NCI-H524 treated with DMSO at 0.1 percent for 48 hours (cell line): ENCODE measurements around the gene NAA16.
"Not testable (repeated sequence)": the region's sequence is repeated elsewhere in the genome, so short reads cannot be mapped to it uniquely, and the experiment has no call there.

ENCODE experiments used
- DNase-seq: peaks from one replicate; lab custom pipeline; 2025; lab: John Stamatoyannopoulos, UW

NAA16 gene

DNA sequence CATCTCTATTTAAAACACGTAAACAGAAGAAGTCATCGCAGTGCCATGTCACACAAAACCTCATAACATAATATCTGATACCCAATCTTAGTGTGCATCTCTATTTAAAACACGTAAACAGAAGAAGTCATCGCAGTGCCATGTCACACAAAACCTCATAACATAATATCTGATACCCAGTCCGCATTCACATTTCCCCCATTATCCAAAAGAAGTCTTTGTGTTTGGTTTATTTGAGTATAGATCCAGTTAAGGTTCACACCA lies 45.2 kb downstream of the NAA16 start:
- DNase-seq = not testable (repeated sequence)

DNA sequence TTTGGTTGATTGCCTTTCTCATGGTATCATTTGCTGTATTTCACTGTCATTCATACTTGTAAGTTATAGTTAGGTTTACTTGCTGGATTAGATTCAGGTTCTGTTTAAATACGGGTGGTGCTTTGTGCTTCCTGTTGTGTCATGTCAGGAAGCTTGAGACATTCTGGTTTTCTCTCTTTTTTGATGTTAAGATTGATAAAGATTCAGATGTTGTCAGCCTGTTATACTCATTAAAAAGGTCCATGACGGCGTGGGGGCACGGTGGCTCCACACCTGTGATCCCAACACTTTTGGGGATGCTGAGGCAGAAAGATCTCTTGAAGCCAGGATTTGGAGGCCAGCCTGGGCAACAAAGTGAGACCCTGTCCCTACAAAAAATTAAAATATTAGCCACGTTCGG lies 45.7 kb downstream of the NAA16 start:
- DNase-seq = no peak

DNA sequence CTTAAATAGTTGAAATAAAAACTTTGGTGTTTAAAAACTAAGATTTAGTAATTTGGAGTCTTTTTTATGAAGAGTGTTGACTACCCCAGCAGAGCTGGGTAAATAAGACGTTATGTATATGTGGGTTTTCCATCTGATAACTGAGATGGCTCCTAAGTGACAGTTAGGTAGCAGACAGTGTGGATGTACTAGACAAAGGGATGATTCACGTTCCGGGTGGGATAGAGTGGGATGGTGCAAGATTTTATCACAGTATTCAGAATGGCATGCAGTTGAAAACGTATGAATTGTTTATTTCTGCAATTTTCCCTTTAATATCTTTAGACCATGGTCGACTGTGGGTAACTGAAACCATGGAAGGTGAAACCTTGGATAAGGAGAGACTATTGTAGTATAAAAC lies 50.4 kb downstream of the NAA16 start:
- DNase-seq = no peak

DNA sequence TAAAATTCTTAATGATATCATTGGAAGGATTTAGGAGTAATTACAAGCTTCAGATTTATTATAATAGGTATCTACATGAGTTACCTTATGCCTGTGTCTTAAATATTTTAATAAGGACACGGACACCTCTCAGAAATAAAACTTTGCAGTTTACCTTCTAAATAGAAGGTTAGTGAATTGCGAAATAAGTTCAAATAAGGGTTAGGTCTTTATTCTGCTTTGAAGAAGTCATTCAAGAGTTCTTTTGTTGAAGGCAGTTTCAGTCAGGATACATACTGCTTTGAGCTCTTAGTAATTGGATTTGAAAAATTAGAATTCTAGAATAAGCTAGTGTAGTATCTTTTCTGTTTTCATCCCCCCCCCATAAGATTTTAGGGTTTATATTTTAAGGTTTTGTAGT lies 53.0 kb downstream of the NAA16 start:
- DNase-seq = no peak

DNA sequence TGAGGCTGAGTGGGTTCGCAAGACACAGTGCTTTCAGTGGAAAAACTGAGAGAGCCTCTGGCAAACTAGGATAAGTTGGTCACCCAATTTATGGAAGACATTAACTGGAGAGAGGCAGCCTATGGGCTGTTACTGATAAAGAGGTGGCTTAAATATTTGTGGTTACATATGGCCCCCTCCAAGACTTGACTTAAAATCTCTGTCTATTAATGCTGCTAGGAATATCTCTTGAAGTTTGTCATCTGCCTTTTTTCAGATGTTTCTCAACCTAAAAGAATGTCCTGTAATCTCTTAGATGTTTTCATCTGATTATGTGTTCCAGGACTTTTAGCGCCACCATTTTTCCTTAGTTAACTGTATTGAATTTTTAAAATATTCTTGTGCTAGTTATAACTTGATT lies 54.6 kb downstream of the NAA16 start:
- DNase-seq = no peak

DNA sequence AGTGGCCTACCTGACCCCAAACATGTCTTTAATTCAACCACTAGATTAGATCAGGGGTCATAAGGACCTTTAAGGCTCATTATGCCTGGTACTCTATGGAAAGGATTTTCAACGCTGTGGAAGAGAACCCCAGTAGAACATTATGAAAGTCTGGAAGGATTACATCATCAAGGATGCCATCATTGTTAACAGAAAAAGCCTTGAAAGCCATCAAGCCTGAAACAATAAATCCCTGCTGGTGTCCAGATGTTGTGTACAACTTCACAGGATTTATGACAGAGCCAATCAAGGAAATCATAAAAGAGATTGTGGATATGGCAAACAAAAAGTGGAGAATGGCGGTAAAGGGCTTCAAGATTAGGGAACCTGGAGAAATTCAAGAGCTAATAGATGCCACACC lies 59.7 kb downstream of the NAA16 start:
- peak; percentile 13 for DNase-seq

DNA sequence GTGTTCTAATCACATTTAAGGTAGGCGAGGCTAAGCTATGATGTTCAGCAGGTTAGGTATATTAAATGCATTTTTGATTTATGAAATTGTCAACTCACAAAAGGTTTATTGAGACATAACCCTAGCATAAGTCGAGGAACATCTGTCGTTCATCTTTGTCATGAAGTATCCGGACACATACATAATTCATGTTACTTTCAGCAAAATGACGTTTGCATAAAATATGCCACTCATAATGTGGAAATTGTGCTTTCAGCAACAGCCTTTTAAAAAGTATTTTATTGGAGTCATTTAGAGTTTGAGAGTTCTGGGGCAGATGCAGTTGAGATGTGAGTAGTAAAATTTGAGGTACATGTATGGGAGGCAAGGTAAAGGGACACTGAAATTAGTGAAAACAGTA lies 66.4 kb downstream of the NAA16 start:
- no peak for DNase-seq

DNA sequence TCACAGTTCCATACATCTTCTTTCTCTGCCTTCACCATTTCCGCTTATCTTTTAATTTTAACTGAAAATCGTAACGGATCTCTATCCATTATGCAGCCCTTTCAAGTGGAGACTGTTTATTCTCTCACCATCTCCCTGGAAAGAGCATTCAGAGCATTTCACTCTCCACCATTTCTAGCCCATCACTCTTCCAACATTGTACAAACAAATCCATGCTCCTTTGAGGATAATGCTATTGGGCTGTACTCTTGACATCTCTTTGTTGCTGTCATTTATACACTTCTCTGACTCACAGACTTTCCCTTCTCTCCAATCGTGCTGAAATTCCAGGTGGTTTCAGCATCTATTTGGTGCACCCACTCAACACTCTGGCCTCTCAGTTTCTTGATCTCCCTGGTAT lies 71.4 kb downstream of the NAA16 start:
- no peak for DNase-seq

DNA sequence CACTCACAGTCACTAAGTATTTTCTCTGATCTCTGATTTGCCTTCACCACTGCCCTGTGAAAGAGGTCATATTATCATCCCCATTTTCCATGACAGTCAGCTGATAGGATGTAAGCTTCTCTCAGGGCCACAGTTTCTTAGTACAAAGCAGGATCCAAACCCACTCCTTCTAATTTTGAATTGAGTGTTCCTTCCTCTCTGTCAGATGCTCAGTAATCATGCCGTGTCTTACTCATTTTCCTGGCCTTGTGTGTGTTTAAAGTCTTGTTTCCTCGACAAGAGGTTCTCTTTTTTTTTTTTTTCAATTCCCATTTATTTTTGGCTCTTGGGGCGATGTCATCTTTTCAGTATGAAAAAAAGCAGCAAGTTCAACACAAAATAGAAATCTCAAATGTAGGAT lies 72.3 kb downstream of the NAA16 start:
- DNase-seq = no peak

DNA sequence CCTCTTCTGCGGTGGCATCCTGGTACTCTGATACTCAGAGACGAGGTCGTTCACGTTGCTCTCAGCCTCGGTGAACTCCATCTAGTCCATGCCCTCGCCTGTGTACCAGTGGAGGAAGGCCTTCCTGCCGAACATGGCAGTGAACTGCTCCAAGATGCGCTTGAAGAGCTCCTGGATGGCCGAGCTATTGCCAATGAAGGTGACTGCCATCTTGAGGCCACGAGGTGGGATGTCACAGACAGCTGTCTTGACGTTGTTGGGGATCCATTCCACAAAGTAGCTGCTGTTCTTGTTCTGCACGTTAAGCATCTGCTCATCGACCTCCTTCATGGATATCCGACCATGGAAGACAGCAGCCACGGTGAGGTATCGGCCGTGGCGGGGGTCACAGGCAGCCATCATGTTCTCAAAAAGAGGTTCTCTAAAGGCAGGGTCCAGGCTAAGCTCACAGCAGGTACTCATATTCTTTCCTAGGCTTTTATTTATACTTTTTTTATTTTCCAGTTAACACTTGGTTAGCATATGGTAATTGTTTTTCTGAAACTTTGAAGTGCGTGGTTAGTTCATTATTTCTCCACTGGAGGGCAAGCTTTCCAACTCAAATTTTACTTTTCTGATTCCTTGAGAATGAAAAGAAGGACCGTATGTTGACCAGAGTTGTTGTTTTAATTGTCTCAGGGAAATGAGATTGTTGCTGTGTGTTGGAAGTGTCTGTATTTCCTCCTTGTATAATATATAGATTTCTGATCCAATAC lies 73.9 kb downstream of the NAA16 start:
- DNase-seq = no peak

DNA sequence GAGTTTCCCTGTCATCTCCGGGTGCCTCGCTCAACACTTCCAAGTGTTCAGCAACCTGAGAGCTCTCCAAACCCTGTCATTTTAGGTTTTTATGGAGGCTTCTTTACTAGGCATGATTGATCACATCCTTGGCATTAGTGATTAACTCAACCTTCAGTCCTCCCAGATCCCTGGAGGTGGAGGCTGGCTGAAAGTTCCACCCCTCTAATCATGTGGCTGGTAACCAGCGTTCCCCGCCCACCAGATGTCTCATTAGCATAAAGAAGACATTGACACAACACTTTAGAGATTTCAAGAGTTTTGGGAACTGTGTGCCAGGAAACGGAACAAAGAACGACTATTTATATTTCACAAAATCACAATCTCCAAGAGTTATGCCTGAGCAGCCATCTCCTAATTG lies 75.1 kb downstream of the NAA16 start:
- no peak for DNase-seq

DNA sequence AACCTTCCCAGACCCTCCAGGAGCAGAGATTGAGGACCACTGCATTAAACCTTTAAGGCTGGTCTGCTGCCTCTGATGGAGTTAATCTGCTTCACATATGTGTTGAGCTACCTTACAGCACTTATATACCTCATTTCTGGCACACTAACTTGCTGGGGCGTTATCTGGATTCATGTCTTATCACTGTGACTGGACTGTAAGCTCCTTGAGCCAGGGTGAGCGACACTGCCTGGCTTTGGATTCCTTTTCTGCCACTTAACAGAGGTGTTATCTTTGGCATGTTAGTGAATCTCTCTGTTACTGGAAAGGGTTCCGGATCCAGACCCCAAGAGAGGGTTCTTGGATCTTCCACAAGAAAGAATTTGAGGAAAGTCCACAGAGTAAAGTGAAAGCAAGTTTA lies 76.5 kb downstream of the NAA16 start:
- no peak for DNase-seq

DNA sequence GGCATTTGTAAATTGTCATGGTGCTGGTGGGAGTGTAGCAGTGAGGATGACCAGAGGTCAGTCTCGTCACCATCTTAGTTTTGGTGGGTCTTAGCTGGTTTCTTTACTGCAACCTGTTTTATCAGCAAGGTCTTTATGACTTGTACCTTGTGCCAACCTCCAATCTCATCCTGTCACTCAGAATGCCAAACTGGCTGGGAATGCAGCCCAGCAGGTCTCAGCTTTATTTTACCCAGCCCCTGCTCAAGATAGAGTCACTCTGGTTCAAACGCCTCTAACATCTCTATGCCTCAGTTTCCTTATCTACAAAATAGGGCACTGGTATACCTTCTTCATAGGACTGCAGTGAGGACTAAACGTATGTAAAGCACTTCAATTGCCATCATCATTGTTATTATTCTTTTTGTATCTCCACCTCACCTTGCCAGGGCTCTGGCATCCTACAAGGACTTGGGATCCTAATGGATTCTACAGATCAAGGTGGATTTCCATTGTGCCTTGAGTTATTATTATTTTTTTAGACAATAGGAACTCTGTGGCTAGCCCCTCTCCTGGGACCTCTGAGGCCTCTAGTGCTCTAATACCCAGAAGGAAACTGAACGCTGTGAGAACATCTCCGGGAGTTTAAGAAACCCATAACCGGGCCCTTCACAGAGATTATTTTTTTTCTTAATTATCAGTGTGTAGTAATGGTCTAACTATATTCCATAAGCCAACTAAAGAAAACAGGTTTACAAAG lies 77.2 kb downstream of the NAA16 start:
- DNase-seq = no peak

DNA sequence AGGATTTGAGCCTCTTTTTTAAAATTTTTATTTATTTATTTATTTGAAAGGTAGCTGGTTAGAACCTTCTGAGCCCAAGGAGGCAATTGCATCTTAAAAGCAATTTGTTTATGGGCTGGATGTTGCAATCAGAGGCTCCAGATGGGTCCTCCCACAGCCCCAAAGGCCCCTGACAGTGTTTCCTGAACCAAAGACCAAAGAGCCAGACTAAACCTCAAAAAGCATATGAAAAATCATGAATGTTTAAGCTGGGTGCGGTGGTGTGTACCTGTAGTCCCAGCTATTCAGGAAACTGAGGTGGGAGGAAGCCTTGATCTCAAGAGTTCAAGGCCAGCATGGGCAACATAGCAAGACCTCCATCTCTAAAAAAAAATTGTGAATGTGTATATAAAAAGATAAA lies 78.5 kb downstream of the NAA16 start:
- no peak for DNase-seq

DNA sequence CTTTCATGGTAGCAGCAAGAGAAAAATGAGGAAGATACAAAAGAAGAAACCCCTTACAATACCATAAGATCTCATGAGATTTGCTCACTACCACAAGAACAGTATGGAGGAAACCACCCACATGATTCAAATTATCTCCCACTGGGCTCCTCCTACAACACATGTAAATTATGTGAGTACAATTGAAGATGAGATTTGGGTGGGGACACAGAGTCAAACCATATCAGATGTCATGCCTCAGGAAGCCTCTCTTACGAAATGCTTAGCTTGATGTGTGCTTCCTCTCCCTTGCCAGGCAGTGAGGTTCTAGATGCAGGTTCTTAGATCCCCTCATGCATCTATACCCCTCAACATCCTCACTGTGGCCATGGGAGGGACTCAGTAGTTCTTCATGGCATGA lies 83.1 kb downstream of the NAA16 start:
- DNase-seq = no peak

DNA sequence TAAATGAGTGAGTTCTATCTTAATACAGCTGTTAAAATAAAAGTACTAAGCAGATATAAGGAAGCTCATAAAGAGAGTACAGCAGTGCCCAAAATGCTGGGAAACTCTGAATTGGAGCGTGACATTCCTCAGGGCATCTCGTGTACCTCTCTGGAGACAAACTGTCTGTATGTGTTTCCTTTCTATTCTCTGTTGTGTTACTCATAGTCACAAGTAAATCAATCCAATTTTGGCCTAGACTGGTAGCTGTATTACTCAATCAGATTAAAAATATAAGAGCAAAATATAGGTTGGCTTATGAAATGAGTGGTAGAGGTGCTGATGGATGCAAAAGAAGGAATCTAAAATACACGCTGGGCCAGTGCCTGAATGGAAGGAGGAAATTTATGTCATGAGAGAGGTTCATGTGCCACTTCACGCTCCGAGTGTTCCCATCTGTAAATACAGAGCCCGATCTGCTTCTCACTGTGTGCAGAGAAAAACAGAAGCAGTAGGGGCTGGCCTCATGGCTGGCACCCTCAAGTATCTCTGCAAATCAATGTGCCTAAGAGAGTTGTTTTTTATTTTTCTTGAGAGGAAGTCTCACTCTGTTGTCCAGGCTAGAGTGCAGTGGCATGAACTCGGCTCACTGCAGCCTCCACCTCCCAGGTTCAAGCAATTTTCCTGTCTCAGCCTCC lies 87.6 kb downstream of the NAA16 start:
- DNase-seq = no peak

DNA sequence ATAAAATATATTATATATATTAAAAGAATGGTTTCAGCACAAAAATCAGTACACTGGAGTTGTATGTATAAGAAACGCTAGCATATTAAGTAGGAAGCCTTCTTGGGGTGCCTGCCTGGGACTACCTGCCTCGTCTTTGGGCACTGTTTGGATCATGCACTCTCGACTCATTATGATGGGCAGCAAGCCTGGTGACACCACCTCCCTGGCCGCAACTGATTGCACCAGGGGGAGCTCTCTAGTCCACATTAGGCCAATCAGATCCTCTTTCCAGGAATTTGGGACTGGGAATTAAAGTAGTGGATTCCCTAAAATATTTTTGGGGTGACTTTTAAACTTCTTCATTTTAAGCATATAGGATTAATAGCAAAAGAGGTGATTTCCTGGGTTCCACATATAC lies 90.3 kb downstream of the NAA16 start:
- no peak for DNase-seq

DNA sequence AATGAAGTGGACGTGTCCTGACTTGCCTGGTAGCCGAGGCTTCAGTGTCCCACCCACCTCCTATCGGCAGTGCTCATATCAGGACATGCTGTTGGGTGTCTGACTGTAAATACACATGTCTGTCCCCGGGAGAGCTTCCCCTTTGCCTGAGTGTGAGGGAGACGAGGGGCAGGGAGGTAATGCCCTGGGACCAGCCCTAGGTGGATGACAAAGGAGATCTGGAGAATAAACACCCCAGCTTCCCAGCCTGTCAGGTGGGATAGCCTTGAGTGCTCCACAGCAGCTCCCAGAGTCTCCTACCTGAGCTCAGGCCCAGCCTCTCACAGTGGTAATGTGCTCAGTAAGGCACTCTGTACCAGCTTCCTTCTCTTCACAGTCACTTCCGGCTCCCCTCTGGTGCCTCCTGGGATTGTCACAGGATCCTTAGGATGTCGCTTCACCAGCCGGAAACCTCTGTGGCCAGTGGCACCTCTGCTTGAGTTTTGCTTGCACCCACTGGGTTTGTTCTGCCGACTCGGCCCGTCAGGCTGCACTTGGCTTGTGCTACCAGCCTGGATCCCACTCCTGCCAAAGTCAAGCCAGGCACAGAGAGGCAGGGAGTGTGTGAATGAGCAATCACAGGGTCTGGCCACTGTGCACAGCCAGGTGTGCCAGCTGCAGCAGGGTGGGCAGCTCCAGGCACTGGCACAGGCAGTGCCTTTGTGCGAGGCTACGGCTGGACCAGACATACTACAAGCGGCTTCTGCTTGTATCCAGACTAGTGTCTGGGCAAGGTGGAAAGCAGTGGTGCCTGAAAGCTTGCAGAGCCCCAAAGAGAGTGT lies 91.8 kb downstream of the NAA16 start:
- DNase-seq = no peak

DNA sequence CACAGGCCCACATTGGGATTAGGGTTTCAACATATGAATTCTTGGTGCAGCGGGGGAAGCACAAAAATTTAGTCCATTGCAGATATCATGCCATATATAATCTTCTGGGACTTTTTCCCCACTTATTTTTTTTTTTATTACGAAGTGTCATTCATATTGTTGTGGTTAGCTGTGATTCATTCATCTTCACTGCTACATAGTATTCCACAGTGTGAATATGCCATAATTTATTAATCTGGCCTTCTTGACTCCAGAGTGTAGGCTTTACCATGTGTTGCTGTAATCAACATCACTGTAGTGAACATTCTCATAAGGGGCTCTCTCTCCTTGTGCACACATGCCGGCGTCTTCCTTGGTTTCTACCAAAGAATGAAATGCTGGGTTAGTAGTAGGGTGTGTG lies 92.9 kb downstream of the NAA16 start:
- no peak for DNase-seq

DNA sequence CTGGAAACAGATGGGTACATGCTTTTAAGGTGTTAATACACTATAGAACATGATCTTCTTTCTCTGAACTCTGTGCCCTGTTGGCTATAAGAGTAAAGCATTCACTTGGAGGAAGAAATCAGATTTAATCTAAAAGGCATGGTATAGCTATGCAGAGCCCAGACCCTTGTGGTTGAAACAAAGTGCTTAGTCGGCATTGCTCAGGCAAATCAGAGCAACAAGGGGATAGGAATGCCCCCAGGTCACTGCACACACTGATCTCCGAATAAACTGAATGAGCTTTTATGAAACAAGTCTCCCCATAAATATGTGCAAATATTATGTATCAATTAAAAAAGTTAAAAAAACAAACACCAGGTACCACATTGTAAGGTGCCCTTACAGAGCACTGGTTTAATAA lies 94.3 kb downstream of the NAA16 start:
- DNase-seq = no peak

DNA sequence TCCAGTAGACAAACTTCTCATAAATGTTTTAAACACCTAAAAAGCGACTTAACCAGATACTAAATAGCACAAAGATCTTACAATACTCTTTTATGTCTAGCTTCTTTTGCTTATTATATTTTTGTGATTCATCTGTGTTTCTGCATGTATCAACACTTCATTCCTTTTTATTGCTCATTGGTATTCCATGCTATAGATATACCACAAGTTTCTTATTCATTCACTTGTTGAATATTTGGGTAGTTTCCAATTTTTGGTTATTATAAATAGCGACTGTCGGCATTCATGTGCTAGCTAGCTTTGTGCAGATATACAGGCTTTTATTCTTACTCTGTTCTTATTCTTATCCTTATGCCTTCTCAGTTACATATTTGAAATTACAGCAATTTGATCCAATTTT lies 96.3 kb downstream of the NAA16 start:
- no peak for DNase-seq

DNA sequence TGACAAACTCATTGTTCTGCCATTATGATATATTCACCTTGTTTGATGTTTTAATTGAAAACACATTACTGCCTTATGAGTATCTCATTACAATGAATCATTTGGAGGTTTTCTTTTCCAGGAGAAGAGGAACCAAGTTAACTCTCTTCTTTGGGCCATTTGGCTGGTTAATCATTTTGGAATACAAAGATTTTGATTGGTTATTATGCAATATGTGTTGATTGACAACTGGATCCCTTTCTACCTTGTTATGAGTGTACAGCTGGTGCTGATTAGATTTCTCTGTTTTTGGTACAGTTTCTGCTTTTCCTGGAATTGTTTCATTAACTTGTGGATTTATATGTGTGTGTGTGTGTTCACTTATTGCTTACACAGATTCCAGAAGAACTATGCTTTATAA lies 97.1 kb downstream of the NAA16 start:
- no peak for DNase-seq

DNA sequence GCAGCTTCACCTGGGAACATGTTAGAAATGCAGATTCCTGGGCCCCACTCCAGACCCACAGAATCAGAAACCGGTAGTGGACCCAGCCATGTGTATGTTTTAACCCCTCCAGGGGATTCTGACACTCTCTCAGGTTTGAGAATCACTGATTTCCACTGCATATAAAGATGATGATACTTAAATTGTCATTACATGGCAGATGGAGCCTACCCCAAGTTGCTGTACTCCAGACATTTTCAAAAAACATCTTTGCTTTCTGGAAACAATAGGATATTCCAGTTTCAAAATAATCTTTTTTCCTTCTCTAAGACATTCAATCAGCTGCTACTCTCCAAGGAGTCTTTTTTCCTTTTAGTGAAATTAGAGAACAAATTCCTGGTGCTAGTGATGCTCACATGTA lies 97.7 kb downstream of the NAA16 start:
- DNase-seq = no peak
